HepG2 (cell line): ENCODE results near the gene FILIP1. TPM values are rescaled to one million over a fixed set of nuclear protein-coding genes. Genes with fewer than 3 reads are reported as not detected.

Experiments used
- ATAC-seq: fragments of 200-7000 bp; cut with Tn5 transposase; 3 replicates; pipeline ENCODE4 v1.9.1; 2020; ENCODE audit warnings: mild to moderate bottlenecking, moderate library complexity
- BruUV-seq: library from RNA; stranded (reverse); fragments of 400-500 nt; replicated peaks from 2 replicates; lab custom pipeline; 2021; lab: Mats Ljungman, UMichigan
- CTCF ChIA-PET: fragments of 300-600 bp; formaldehyde crosslinking; extraction: SDS; loops from one replicate; lab custom pipeline; 2021; ENCODE audit warnings: low total read pairs, inconsistent platforms, low intra/inter-chr PET ratio; lab: Yijun Ruan, JAX
- POLR2A ChIA-PET: fragments of 350-600 bp; sonication (Branson Sonifier 250); formaldehyde crosslinking; loops from one replicate; lab custom pipeline; 2020; ENCODE audit warnings: antibody characterized with exemption, inconsistent platforms; lab: Yijun Ruan, JAX
- DNase-seq: peaks from one replicate; pipeline ENCODE4 v3.0.0-alpha.2; 2015; ENCODE audit warnings: low spot score
- FAIRE-seq: peaks from 3 replicates; lab custom pipeline; 2011; peaks lifted over from hg19 to GRCh38; lab: Jason Lieb, UNC
- H2AFZ ChIP-seq: one replicate; pipeline ENCODE4 v1.6.1; 2011; ENCODE audit warnings: low read length, inconsistent platforms
- H3K27ac ChIP-seq: fragments of 300-600 bp; 3 replicates; pipeline ENCODE4 v1.8.0; 2011; ENCODE audit warnings: mixed run types, mild to moderate bottlenecking, mixed read lengths, low read length, inconsistent platforms; ENCODE audit not compliant: insufficient read depth; ENCODE audit errors: extremely low read length
- H3K27me3 ChIP-seq, 2 experiments: fragments of 200-600 bp in 1 of 2; 2 replicates in 1 of 2; 3 replicates in 1 of 2; pipeline versions ENCODE4 v1.6.0 to v1.8.0; 2011; ENCODE audit warnings: low read length in 2 of 2, mild to moderate bottlenecking in 2 of 2, moderate library complexity in 2 of 2, inconsistent platforms in 1 of 2; ENCODE audit not compliant: insufficient read depth in 2 of 2, control insufficient read depth in 1 of 2
- H3K36me3 ChIP-seq, 2 experiments: fragments of 200-600 bp in 1 of 2; replicated peaks in 1 of 2; 2 replicates in 1 of 2; 3 replicates in 1 of 2; pipeline versions ENCODE4 v1.5.1 to v1.8.0; 2011; ENCODE audit warnings: low read length in 2 of 2, inconsistent platforms in 1 of 2; ENCODE audit not compliant: insufficient read depth in 2 of 2, control insufficient read depth in 1 of 2
- H3K4me1 ChIP-seq: 2 replicates; pipeline ENCODE4 v1.5.1; 2012; ENCODE audit warnings: low read length, inconsistent platforms; ENCODE audit not compliant: insufficient read depth
- H3K4me2 ChIP-seq: 2 replicates; pipeline ENCODE4 v1.6.0; 2011; ENCODE audit warnings: low read depth, low read length, inconsistent platforms
- H3K4me3 ChIP-seq, 3 experiments: fragments of 200-600 bp in 1 of 3; sonication (generic), shearing (Covaris generic) in 1 of 3; replicated peaks in 1 of 3; 2 replicates each; pipeline ENCODE4 v1.5.1; 2011 to 2016; ENCODE audit warnings: low read length in 3 of 3, inconsistent platforms in 2 of 3, low read depth in 2 of 3, mild to moderate bottlenecking in 2 of 3, control low read depth in 1 of 3, mixed read lengths in 1 of 3; ENCODE audit not compliant: insufficient read depth in 1 of 3
- H3K79me2 ChIP-seq: one replicate; pipeline ENCODE4 v1.6.1; 2011; ENCODE audit warnings: low read length, inconsistent platforms; ENCODE audit not compliant: insufficient read depth
- H3K9ac ChIP-seq: 2 replicates; pipeline ENCODE4 v1.6.0; 2011; ENCODE audit warnings: mild to moderate bottlenecking, low read depth, low read length, inconsistent platforms; ENCODE audit not compliant: insufficient read depth
- H3K9me3 ChIP-seq: 2 replicates; pipeline ENCODE4 v1.5.1; 2012; ENCODE audit warnings: mild to moderate bottlenecking, low read length
- H4K20me1 ChIP-seq: 2 replicates; pipeline ENCODE4 v1.6.0; 2011; ENCODE audit warnings: inconsistent platforms, mild to moderate bottlenecking, low read length, moderate library complexity; ENCODE audit not compliant: insufficient read depth
- ARID2 ChIP-seq: sonication (generic); formaldehyde crosslinking; IDR thresholded peaks from 2 replicates; pipeline ENCODE4 v1.8.1; 2022; ENCODE audit warnings: mild to moderate bottlenecking, missing genetic modification reagents, borderline replicate concordance
- FOSL1 ChIP-seq: sonication (generic); formaldehyde crosslinking; IDR thresholded peaks from 2 replicates; pipeline ENCODE4 v1.9.0; 2021; ENCODE audit warnings: missing genetic modification reagents, borderline replicate concordance
- GFI1 ChIP-seq: sonication (generic); formaldehyde crosslinking; IDR thresholded peaks from 2 replicates; pipeline ENCODE4 v1.5.0; 2020; ENCODE audit warnings: missing genetic modification reagents, mild to moderate bottlenecking, borderline replicate concordance
- ISL2 ChIP-seq: sonication (generic); formaldehyde crosslinking; IDR thresholded peaks from 2 replicates; pipeline ENCODE4 v1.5.0; 2020; ENCODE audit warnings: missing genetic modification reagents
- POGK ChIP-seq: sonication (generic); formaldehyde crosslinking; conservative IDR thresholded peaks from 2 replicates; pipeline ENCODE4 v1.8.0; 2022; ENCODE audit warnings: mild to moderate bottlenecking, moderate library complexity, missing genetic modification reagents
- RBFOX2 ChIP-seq: fragments of 200-400 bp; formaldehyde crosslinking; IDR thresholded peaks from 2 replicates; pipeline ENCODE4 v1.6.1; 2017; ENCODE audit warnings: low read depth, mild to moderate bottlenecking, low read length
- SNRNP70 ChIP-seq: fragments of 200-400 bp; formaldehyde crosslinking; IDR thresholded peaks from 2 replicates; pipeline ENCODE4 v1.6.1; 2017; ENCODE audit warnings: mild to moderate bottlenecking, low read depth, low read length, moderate library complexity
- TBL1XR1 ChIP-seq: fragments of 150-350 bp; IDR thresholded peaks from 2 replicates; pipeline ENCODE4 v1.6.1; 2014; ENCODE audit warnings: borderline replicate concordance, low read length; ENCODE audit not compliant: partially characterized antibody
- THAP9 ChIP-seq: sonication (generic); formaldehyde crosslinking; IDR thresholded peaks from 2 replicates; pipeline ENCODE4; 2020; ENCODE audit warnings: missing genetic modification reagents, mild to moderate bottlenecking, borderline replicate concordance
- ZMYM4 ChIP-seq: sonication (generic); formaldehyde crosslinking; IDR thresholded peaks from 2 replicates; pipeline ENCODE4 v1.8.1; 2023; ENCODE audit warnings: mild to moderate bottlenecking, missing genetic modification reagents
- ZNF232 ChIP-seq: sonication (generic); formaldehyde crosslinking; IDR thresholded peaks from 2 replicates; pipeline ENCODE4 v1.4.0; 2020; ENCODE audit warnings: missing genetic modification reagents, borderline replicate concordance
- ZNF557 ChIP-seq: sonication (generic); formaldehyde crosslinking; IDR thresholded peaks from 2 replicates; pipeline ENCODE4 v1.4.0; 2020; ENCODE audit warnings: missing genetic modification reagents
- ZNF580 ChIP-seq: IDR thresholded peaks from 2 replicates; pipeline ENCODE4 v1.6.1; 2016; ENCODE audit warnings: low read depth, borderline replicate concordance
- ZNF780A ChIP-seq: sonication (generic); formaldehyde crosslinking; IDR thresholded peaks from 2 replicates; pipeline ENCODE4 v1.8.0; 2022; ENCODE audit warnings: mild to moderate bottlenecking, missing genetic modification reagents, moderate library complexity
- ZNF781 ChIP-seq: sonication (generic); formaldehyde crosslinking; IDR thresholded peaks from 2 replicates; pipeline ENCODE4 v1.5.1; 2020; ENCODE audit warnings: borderline replicate concordance, mild to moderate bottlenecking, missing genetic modification reagents; ENCODE audit errors: not compliant biosample characterization
- ZSCAN30 ChIP-seq: sonication (generic); formaldehyde crosslinking; IDR thresholded peaks from 2 replicates; pipeline ENCODE4 v1.5.0; 2020; ENCODE audit warnings: mild to moderate bottlenecking, missing genetic modification reagents
- WGBS: methylation state at CpG from one replicate; pipeline ENCODE4 v1.1.6; 2017; ENCODE audit warnings: low lambda C conversion rate; 5-methylcytosine and 5-hydroxymethylcytosine counted together
- in situ Hi-C: cut with HindIII; loops from 2 replicates; pipeline ENCODE4 v1.10.0; 2017; ENCODE audit warnings: low pct_unique_long_range_greater_than_20kb; ENCODE audit not compliant: extremely low pct_ligation_motif_present
- intact Hi-C: fragments of 100-400 bp; cut with micrococcal nuclease; formaldehyde crosslinking; loops from one replicate; pipeline ENCODE4 v1.10.0; 2022; ENCODE audit not compliant: unreplicated experiment
- polyA plus RNA-seq, 8 experiments: library from polyadenylated mRNA; depleted of rRNA in 3 of 8; stranded (reverse) in 7 of 8; unstranded in 1 of 8; fragments of >200 nt; fragmentation: Illumina TruSeq in 4 of 8; extraction: Trizol in 4 of 8; gene quantifications; 2 replicates each; pipeline versions ENCODE4 v1.2.1 to v1.2.3, GENCODE V29; 2011 to 2016; ENCODE audit warnings: low read depth in 4 of 8, missing spikeins in 1 of 8, mixed read lengths in 1 of 8; ENCODE audit not compliant: insufficient read depth in 1 of 8
- total RNA-seq, 5 experiments: library from RNA; depleted of rRNA; stranded (reverse); fragments of >200 nt; fragmentation: Illumina TruSeq; extraction: Trizol; gene quantifications; 2 replicates each; pipeline ENCODE4 v1.2.3, GENCODE V29; 2016; ENCODE audit warnings: low read depth in 1 of 5

The FILIP1 gene
- total and polyA plus RNA-seq, 2 of the 13 experiments (the other 11 are each of a cell fraction or from before 2014, with no cell fraction given), result not detected

GRCh38 chr6:75244063-75244584, 249.5 kb downstream of the FILIP1 start:
- intact Hi-C loops, result loop anchor here (1.0 to 5.0 kb wide), 2 partner anchors 40 to 1592 kb away; partner anchors contain the start of genes SLC17A5 and TMEM30A
- no peak for FAIRE-seq
- ATAC-seq, result peak; percentile 34
- 0 out of 2 replicates have a peak, but pooled peaks have one; percentile 6 for TF ChIP-seq THAP9 (CRISPR knock-in tag)
- TF ChIP-seq TBL1XR1, result no peak
- no peak for TF ChIP-seq ZNF781 (CRISPR knock-in tag)
- TF ChIP-seq FOSL1 (CRISPR knock-in tag), result no peak
- no peak for TF ChIP-seq ISL2 (CRISPR knock-in tag)
- no peak for TF ChIP-seq ARID2
- TF ChIP-seq ZNF780A (CRISPR knock-in tag), result no peak
- TF ChIP-seq RBFOX2, result peak; percentile 13; the same call in 1 of the 2 replicates
- 0 out of 2 replicates have a peak, but pooled peaks have one; percentile 9 for TF ChIP-seq ZNF232 (CRISPR knock-in tag)
- TF ChIP-seq ZMYM4 (CRISPR knock-in tag), result 0 out of 2 replicates have a peak, but pooled peaks have one; percentile 1
- no peak for TF ChIP-seq ZNF557
- TF ChIP-seq POGK (CRISPR knock-in tag), result no peak
- TF ChIP-seq SNRNP70, result no peak
- TF ChIP-seq ZNF580, result no peak
- TF ChIP-seq GFI1 (CRISPR knock-in tag), result 0 out of 2 replicates have a peak, but pooled peaks have one; percentile 33
- 0 out of 2 replicates have a peak, but pooled peaks have one; percentile 44 for TF ChIP-seq ZSCAN30 (CRISPR knock-in tag)

More at GRCh38 chr6:75244063-75244584, 249.5 kb downstream of the FILIP1 start:
- Histone ChIP-seq H3K4me3 (peak overlapping the region; percentile 84 to 93 (median 89)), H3K79me2 (peaks cover 31% of the 10 kb centered on the region), H3K27ac (peak overlapping the region; percentile 91), H3K9me3 (no peaks in the 10 kb centered on the region), H4K20me1 (peaks cover 8% of the 10 kb centered on the region; the same call in 1 of the 2 replicates), H2AFZ (peak overlapping the region; percentile 91), H3K9ac (peak overlapping the region; percentile 97), H3K4me1 (peaks cover 22% of the 10 kb centered on the region), H3K36me3 (peaks cover under 1 to 8% of the 10 kb centered on the region in 2 experiments; a peak in 4 of 5 replicates), H3K27me3 (no peaks in the 10 kb centered on the region; a peak in 1 of 5 replicates), H3K4me2 (peak overlapping the region; percentile 91)
- 2% methylated on average over 15 of the region's 15 CpGs for WGBS
- ChIA-PET POLR2A (interaction anchor here (0.7 to 2.8 kb wide), 9 partner anchors 20 to 1590 kb away, joined by 3 to 28 read pairs (median 5); partner anchors contain the start of genes SENP6 and TMEM30A), CTCF (no interaction called here)
- in situ Hi-C loops, result no loop called here
- TSS peak; percentile 99 for BruUV-seq
- no peak for DNase-seq
